HCT116 (cell line): Measurements from ENCODE around the gene CASKIN2. TPM values are rescaled to one million over a fixed set of nuclear protein-coding genes. Genes with fewer than 3 reads are reported as not detected.

Experiments
- ATAC-seq: fragments of 200-7000 bp; cut with Tn5 transposase; 2 replicates; pipeline ENCODE4 v1.9.1; 2020; ENCODE audit warnings: mild to moderate bottlenecking, moderate library complexity
- BruUV-seq: library from RNA; stranded (reverse); fragments of 400-500 nt; replicated peaks from 2 replicates; lab custom pipeline; 2021; lab: Mats Ljungman, UMichigan
- CTCF ChIA-PET: fragments of 300-600 bp; sonication (Branson Sonifier 250); formaldehyde crosslinking; loops from one replicate; lab custom pipeline; 2021; ENCODE audit warnings: antibody characterized with exemption; lab: Charles Lee
- POLR2A ChIA-PET: fragments of 300-600, 350-600 bp; sonication (Branson Sonifier 250); formaldehyde crosslinking; loops from one replicate; lab custom pipeline; 2021; ENCODE audit warnings: antibody characterized with exemption; lab: Charles Lee
- RAD21 ChIA-PET, 2 experiments: fragments of 300-600 bp; sonication (Branson Sonifier 250); formaldehyde crosslinking; loops; one replicate each; lab custom pipeline; 2023; ENCODE audit warnings: low total read pairs in 2 of 2; ENCODE audit not compliant: uncharacterized antibody in 2 of 2, unreplicated experiment in 2 of 2, low non-redundant PET in 1 of 2; lab: Charles Lee
- DNase-seq: peaks from one replicate; pipeline ENCODE4 v3.0.0-alpha.2; 2010; ENCODE audit warnings: low read depth, low spot score
- H2AFZ ChIP-seq: fragments of 200-600 bp; shearing (Covaris generic), sonication (generic); 2 replicates; pipeline ENCODE4 v1.6.1; 2017; ENCODE audit warnings: low read depth, mixed run types, mixed read lengths, antibody characterized with exemption, low read length; ENCODE audit not compliant: poor library complexity, severe bottlenecking
- H3K27ac ChIP-seq: 2 replicates; pipeline ENCODE4 v1.5.1; 2012; ENCODE audit warnings: low read depth, low read length
- H3K27me3 ChIP-seq: fragments of 200-600 bp; sonication (generic); 2 replicates; pipeline ENCODE4 v1.6.1; 2016; ENCODE audit warnings: mixed run types, low read length, mixed read lengths; ENCODE audit not compliant: insufficient read depth
- H3K36me3 ChIP-seq, 2 experiments: fragments of 200-500 bp in 1 of 2; fragments of 200-600 bp in 1 of 2; sonication (Bioruptor generic) in 1 of 2; sonication (generic) in 1 of 2; 2 replicates each; pipeline versions ENCODE4 v1.5.1 to v1.6.1; 2014 to 2016; ENCODE audit warnings: low read length in 2 of 2, inconsistent platforms in 1 of 2, mixed read lengths in 1 of 2, mixed run types in 1 of 2; ENCODE audit not compliant: insufficient read depth in 2 of 2, control insufficient read depth in 1 of 2
- H3K4me1 ChIP-seq, 2 experiments: fragments of 200-600 bp in 1 of 2; sonication (generic) in 1 of 2; 2 replicates each; pipeline versions ENCODE4 v1.5.1 to v1.6.1; 2012 to 2017; ENCODE audit warnings: low read length in 2 of 2, inconsistent platforms in 1 of 2, mild to moderate bottlenecking in 1 of 2, mixed read lengths in 1 of 2, mixed run types in 1 of 2, moderate library complexity in 1 of 2; ENCODE audit not compliant: insufficient read depth in 2 of 2, control insufficient read depth in 1 of 2
- H3K4me2 ChIP-seq: fragments of 200-600 bp; sonication (generic); 2 replicates; pipeline ENCODE4 v1.6.1; 2017; ENCODE audit warnings: mixed run types, low read length, mixed read lengths
- H3K4me3 ChIP-seq, 2 experiments: fragments of 200-600 bp in 1 of 2; sonication (generic) in 1 of 2; replicated peaks in 1 of 2; 2 replicates each; pipeline ENCODE4 v1.5.1; 2011 to 2016; ENCODE audit warnings: low read length in 2 of 2, control low read depth in 1 of 2, low read depth in 1 of 2, mild to moderate bottlenecking in 1 of 2, mixed read lengths in 1 of 2, mixed run types in 1 of 2
- H3K79me2 ChIP-seq: fragments of 200-600 bp; sonication (generic); 2 replicates; pipeline ENCODE4 v1.6.1; 2017; ENCODE audit warnings: mild to moderate bottlenecking, mixed run types, low read length, moderate library complexity, mixed read lengths; ENCODE audit not compliant: insufficient read depth
- H3K9ac ChIP-seq: fragments of 200-600 bp; sonication (generic); 2 replicates; pipeline ENCODE4 v1.6.1; 2016; ENCODE audit warnings: low read length, mixed read lengths
- H3K9me2 ChIP-seq: fragments of 200-600 bp; sonication (generic), shearing (Covaris generic); 2 replicates; pipeline ENCODE4 v1.6.1; 2017; ENCODE audit warnings: mixed run types, mild to moderate bottlenecking, moderate library complexity; ENCODE audit not compliant: insufficient read depth
- H3K9me3 ChIP-seq, 2 experiments: fragments of 200-500 bp in 1 of 2; fragments of 200-600 bp in 1 of 2; sonication (Bioruptor generic) in 1 of 2; sonication (generic) in 1 of 2; 2 replicates each; pipeline ENCODE4 v1.6.1; 2014 to 2017; ENCODE audit warnings: low read length in 2 of 2, mixed read lengths in 2 of 2, inconsistent platforms in 1 of 2, low read depth in 1 of 2, mild to moderate bottlenecking in 1 of 2, mixed run types in 1 of 2, moderate library complexity in 1 of 2; ENCODE audit not compliant: control insufficient read depth in 1 of 2, insufficient read depth in 1 of 2
- H4K20me1 ChIP-seq: fragments of 200-600 bp; sonication (generic), shearing (Covaris generic); 2 replicates; pipeline ENCODE4 v1.6.1; 2017; ENCODE audit warnings: mixed run types, mild to moderate bottlenecking, moderate library complexity; ENCODE audit not compliant: insufficient read depth
- CEBPB ChIP-seq: IDR thresholded peaks from 2 replicates; pipeline ENCODE4 v1.6.1; 2012; ENCODE audit warnings: low read depth
- CTCF ChIP-seq, 3 experiments: fragments of 200-600 bp in 1 of 3; sonication (generic) in 1 of 3; IDR thresholded peaks in 2 of 3; conservative IDR thresholded peaks in 1 of 3; 2 replicates each; pipeline ENCODE4 v1.5.1; 2012 to 2017; ENCODE audit warnings: low read depth in 2 of 3, low read length in 2 of 3, antibody characterized with exemption in 1 of 3, borderline replicate concordance in 1 of 3, control low read depth in 1 of 3, mild to moderate bottlenecking in 1 of 3, mixed read lengths in 1 of 3, mixed run types in 1 of 3, moderate library complexity in 1 of 3; ENCODE audit not compliant: insufficient read depth in 1 of 3
- EGR1 ChIP-seq: IDR thresholded peaks from 2 replicates; pipeline ENCODE4 v1.6.1; 2012; ENCODE audit warnings: low read depth
- ELF1 ChIP-seq: IDR thresholded peaks from 2 replicates; pipeline ENCODE4 v1.6.1; 2012; ENCODE audit warnings: low read depth, borderline replicate concordance
- EZH2 ChIP-seq: fragments of 200-600 bp; sonication (generic); IDR thresholded peaks from 2 replicates; pipeline ENCODE4 v1.6.1; 2017; ENCODE audit warnings: antibody characterized with exemption, mixed run types
- EZH2phosphoT487 ChIP-seq: fragments of 200-600 bp; IDR thresholded peaks from 2 replicates; pipeline ENCODE4 v1.6.1; 2018; ENCODE audit warnings: antibody characterized with exemption, borderline replicate concordance
- JUND ChIP-seq: IDR thresholded peaks from 2 replicates; pipeline ENCODE4 v1.6.1; 2012
- MAX ChIP-seq: IDR thresholded peaks from 2 replicates; pipeline ENCODE4 v1.6.1; 2012
- SIN3A ChIP-seq: IDR thresholded peaks from 2 replicates; pipeline ENCODE4 v1.6.1; 2012; ENCODE audit warnings: low read depth
- SP1 ChIP-seq: IDR thresholded peaks from 2 replicates; pipeline ENCODE4 v1.6.1; 2012; ENCODE audit warnings: low read depth
- SRF ChIP-seq: IDR thresholded peaks from 2 replicates; pipeline ENCODE4 v1.6.1; 2012; ENCODE audit warnings: low read depth
- YY1 ChIP-seq: IDR thresholded peaks from 2 replicates; pipeline ENCODE4 v1.6.1; 2011; ENCODE audit warnings: low read length, low read depth, moderate library complexity, mild to moderate bottlenecking; ENCODE audit not compliant: insufficient replicate concordance; ENCODE audit errors: extremely low read depth
- intact Hi-C: fragments of 100-400 bp; cut with micrococcal nuclease; formaldehyde crosslinking; loops from 2 replicates; pipeline ENCODE4 v1.10.0; 2022
- total RNA-seq: library from RNA; stranded (reverse); gene quantifications from one replicate; pipeline ENCODE4 v1.2.1, GENCODE V29; 2021; ENCODE audit not compliant: unreplicated experiment

CASKIN2 gene
- total RNA-seq, 1 experiment from 2014 or later = 38.4 TPM

DNA sequence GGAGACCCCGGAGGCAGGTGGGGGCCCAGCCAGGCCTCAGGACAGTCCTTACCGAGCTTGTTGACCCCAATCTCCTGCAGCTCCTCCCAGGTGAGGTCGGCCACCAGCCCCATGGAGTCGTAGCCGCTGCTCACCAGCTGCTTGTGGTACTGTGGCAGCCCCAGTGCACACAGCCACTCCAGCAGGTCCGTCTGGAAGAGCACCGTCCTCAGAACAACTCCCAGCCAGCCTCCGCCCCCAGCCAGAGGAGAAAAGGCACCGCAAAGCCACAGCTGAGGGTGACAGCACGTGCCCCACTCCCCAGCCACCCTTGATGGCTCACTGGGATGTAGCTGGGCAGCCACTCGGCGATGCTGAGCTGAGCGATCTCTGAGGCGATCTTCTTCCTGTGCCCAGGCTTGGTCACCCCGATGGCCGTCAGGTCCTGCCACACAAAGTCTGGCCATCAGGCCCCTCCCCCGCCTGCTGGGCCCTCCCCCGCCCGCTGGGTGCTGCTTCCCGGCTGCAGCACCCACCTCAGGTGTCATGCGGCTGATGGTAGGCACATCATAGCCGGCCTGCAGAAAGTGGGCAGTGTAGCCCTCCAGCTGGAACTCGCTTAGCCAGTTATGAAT lies 11.9 kb downstream of the CASKIN2 start:
- intact Hi-C loops = no loop called here
- Histone ChIP-seq H3K9ac (no peak overlapping the region), H3K27me3 (no peaks in the 10 kb centered on the region), H3K79me2 (no peaks in the 10 kb centered on the region), H3K4me3 (no peak overlapping the region), H3K27ac (no peak overlapping the region), H3K9me2 (no peaks in the 10 kb centered on the region), H3K9me3 (no peaks in the 10 kb centered on the region), H3K4me2 (no peak overlapping the region), H2AFZ (no peak overlapping the region), H4K20me1 (no peaks in the 10 kb centered on the region), H3K4me1 (peaks cover 0 to 3% of the 10 kb centered on the region in 2 experiments; a peak in 1 of 4 replicates), H3K36me3 (peaks cover 19 to 27% of the 10 kb centered on the region in 2 experiments; a peak in 3 of 4 replicates)
- ChIA-PET RAD21 (no interaction called here), CTCF (interaction anchor here (0.6 to 1.5 kb wide), 7 partner anchors 13 to 181 kb away, joined by 3 to 7 read pairs (median 3); partner anchors contain the start of genes SMIM5 and TSEN54), POLR2A (interaction anchor here (0.6 to 0.8 kb wide), 3 partner anchors 8 to 418 kb away, joined by 3 to 4 read pairs (median 3); a partner anchor contains a TSS)
- no TSS peak for BruUV-seq
- TF ChIP-seq ELF1 (no peak), SRF (no peak), SP1 (no peak), EZH2phosphoT487 (no peak), CEBPB (no peak), YY1 (no peak), EZH2 (no peak), MAX (no peak), EGR1 (no peak), JUND (no peak), CTCF (IDR thresholded peaks at IDR 0.05 in 2 of 3, conservative IDR thresholded peaks at IDR 0.05 in 1 of 3; ENCODE audit: borderline replicate concordance in 1 of 3, insufficient read depth in 1 of 3, low read depth in 2 of 3, low read length in 2 of 3) (no peak), SIN3A (no peak)
- ATAC-seq (no peak), DNase-seq (no peak)
